Esophagus muscularis mucosa (tissue), 4 donors: ENCODE data around the gene RPP25L.
A peak's percentile ranks its signal among the peaks of the same experiment; 100 is the strongest.

Source experiments
- CTCF ChIP-seq, 3 experiments: fragments of 200-600 bp in 2 of 3; fragments of 450-650 bp in 1 of 3; sonication (generic) in 2 of 3; IDR thresholded peaks; one replicate each; pipeline ENCODE4 v1.5.1; 2017 to 2019; ENCODE audit warnings: antibody characterized with exemption in 3 of 3, mild to moderate bottlenecking in 2 of 3, moderate library complexity in 1 of 3
- EP300 ChIP-seq: sonication (generic); formaldehyde crosslinking; IDR thresholded peaks from one replicate; pipeline ENCODE4 v1.6.1; 2017; ENCODE audit warnings: antibody characterized with exemption
- POLR2A ChIP-seq: fragments of 450-650 bp; IDR thresholded peaks from one replicate; pipeline ENCODE4 v1.6.1; 2017; ENCODE audit warnings: antibody characterized with exemption, moderate library complexity, mild to moderate bottlenecking, low read depth
- POLR2AphosphoS5 ChIP-seq, 2 donors: sonication (generic); formaldehyde crosslinking; IDR thresholded peaks; one replicate each; pipeline ENCODE4 v1.6.1; 2017; ENCODE audit warnings: antibody characterized with exemption in 2 of 2

- peak; percentile 86 to 96 (median 87) for TF ChIP-seq CTCF (IDR thresholded peaks at IDR 0.05)
- no peak for TF ChIP-seq EP300
- no peak for TF ChIP-seq POLR2A
- TF ChIP-seq POLR2AphosphoS5 (IDR thresholded peaks at IDR 0.05), result peak in 1 of 2 donors; percentile 47
Observed at GRCh38 chr9:34591248-34591916, 20.5 kb downstream of the RPP25L start.
